Astrocyte (in vitro differentiated cells and primary cell): ENCODE measurements around the gene TTPAL.

ENCODE experiments used
- EZH2 ChIP-seq: IDR thresholded peaks from 2 replicates; pipeline ENCODE4 v1.6.1; 2012; ENCODE audit warnings: mild to moderate bottlenecking, low read length, inconsistent platforms; ENCODE audit not compliant: insufficient read depth
- TF ChIP-seq, protein P1 (sequence below): IDR thresholded peaks from 2 replicates; pipeline ENCODE4 v1.5.1; 2011; ENCODE audit warnings: low read depth, mild to moderate bottlenecking, inconsistent platforms, low read length, moderate library complexity; ENCODE audit not compliant: insufficient read depth

DNA sequence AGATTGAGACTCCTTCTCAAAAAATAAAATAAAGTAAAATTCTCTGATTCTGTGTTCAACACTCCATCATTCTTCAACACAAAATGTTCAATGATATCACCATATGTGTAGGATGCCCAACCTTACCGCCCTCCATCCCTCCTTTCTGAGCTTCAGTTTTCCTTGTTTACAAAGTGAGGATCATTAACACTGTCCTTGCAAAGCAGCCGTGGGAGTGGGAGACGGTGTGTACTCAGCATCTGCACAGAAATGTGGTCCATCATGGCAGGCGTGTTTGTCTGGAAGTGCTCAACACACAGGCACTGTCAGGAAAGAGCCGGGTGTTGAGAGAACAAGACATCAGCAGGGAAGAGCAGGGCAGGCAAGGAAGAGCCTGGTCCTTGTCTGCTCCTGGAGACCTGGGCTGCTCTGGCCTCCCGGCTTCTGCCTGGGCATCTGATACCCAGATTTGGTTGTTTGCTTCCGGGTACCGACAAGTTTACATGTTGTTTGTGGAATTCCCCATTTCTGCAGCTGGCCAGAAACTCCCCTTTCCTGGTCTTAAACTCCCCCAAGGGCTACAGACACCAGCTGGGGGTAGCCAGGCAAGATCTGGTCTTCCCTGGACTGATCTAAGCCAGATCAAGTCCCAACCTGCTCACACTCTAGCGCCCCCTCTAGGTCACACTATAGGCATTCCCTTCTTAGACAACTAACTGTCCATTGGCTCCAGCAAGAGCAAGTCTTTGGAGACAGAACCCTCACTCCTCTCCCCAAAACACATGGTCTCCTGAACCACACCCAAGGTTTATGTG is 26.7 kb upstream of the TTPAL start:
- TF ChIP-seq, protein P1, sequence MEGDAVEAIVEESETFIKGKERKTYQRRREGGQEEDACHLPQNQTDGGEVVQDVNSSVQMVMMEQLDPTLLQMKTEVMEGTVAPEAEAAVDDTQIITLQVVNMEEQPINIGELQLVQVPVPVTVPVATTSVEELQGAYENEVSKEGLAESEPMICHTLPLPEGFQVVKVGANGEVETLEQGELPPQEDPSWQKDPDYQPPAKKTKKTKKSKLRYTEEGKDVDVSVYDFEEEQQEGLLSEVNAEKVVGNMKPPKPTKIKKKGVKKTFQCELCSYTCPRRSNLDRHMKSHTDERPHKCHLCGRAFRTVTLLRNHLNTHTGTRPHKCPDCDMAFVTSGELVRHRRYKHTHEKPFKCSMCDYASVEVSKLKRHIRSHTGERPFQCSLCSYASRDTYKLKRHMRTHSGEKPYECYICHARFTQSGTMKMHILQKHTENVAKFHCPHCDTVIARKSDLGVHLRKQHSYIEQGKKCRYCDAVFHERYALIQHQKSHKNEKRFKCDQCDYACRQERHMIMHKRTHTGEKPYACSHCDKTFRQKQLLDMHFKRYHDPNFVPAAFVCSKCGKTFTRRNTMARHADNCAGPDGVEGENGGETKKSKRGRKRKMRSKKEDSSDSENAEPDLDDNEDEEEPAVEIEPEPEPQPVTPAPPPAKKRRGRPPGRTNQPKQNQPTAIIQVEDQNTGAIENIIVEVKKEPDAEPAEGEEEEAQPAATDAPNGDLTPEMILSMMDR = no peak
- TF ChIP-seq EZH2 = no peak
